Measurements from ENCODE around the gene SSR3. TPM values are rescaled to one million over a fixed set of nuclear protein-coding genes. Genes with fewer than 3 reads are reported as not detected.
"Not testable (repeated sequence)": the region's sequence is repeated elsewhere in the genome, so short reads cannot be mapped to it uniquely, and the experiment has no call there.

The SSR3 gene
- total RNA-seq, 1 donor from 2014 or later, result 217 TPM

- no peak overlapping the region for H3K4me3 ChIP-seq (ENCODE audit: low read depth, low read length)
- DNase-seq (ENCODE audit: low read depth), result no peak
- no peaks in the 10 kb centered on the region for H3K36me3 ChIP-seq (ENCODE audit: control insufficient read depth, insufficient read depth, low read length)
- no peak for TF ChIP-seq CTCF (IDR thresholded peaks at IDR 0.05; ENCODE audit: insufficient read depth, low read length, poor library complexity, severe bottlenecking)
- H3K27me3 ChIP-seq (ENCODE audit: control insufficient read depth, insufficient read depth, low read length), result no peaks in the 10 kb centered on the region
These were observed 9.2 kb upstream of the SSR3 start for GRCh38 chr3:156563900-156564682.

- not testable (repeated sequence) for H3K27me3 ChIP-seq (ENCODE audit: control insufficient read depth, insufficient read depth, low read length); H3K4me3 ChIP-seq (ENCODE audit: low read depth, low read length); DNase-seq (ENCODE audit: low read depth); H3K36me3 ChIP-seq (ENCODE audit: control insufficient read depth, insufficient read depth, low read length)
These were observed 7.6 kb upstream of the SSR3 start for GRCh38 chr3:156562486-156562885.

- no peaks in the 10 kb centered on the region for H3K36me3 ChIP-seq (ENCODE audit: control insufficient read depth, insufficient read depth, low read length)
- H3K27me3 ChIP-seq (ENCODE audit: control insufficient read depth, insufficient read depth, low read length), result no peaks in the 10 kb centered on the region
- TF ChIP-seq CTCF (IDR thresholded peaks at IDR 0.05; ENCODE audit: insufficient read depth, low read length, poor library complexity, severe bottlenecking), result no peak
- H3K4me3 ChIP-seq (ENCODE audit: low read depth, low read length), result no peak overlapping the region
- no peak for DNase-seq (ENCODE audit: low read depth)
These were observed 6.6 kb upstream of the SSR3 start for GRCh38 chr3:156561533-156561932.

- no peak for DNase-seq (ENCODE audit: low read depth)
- Histone ChIP-seq H3K36me3 (ENCODE audit: control insufficient read depth, insufficient read depth, low read length) (no peaks in the 10 kb centered on the region), H3K4me3 (ENCODE audit: low read depth, low read length) (no peak overlapping the region), H3K27me3 (ENCODE audit: control insufficient read depth, insufficient read depth, low read length) (no peaks in the 10 kb centered on the region)
- TF ChIP-seq CTCF (IDR thresholded peaks at IDR 0.05; ENCODE audit: insufficient read depth, low read length, poor library complexity, severe bottlenecking), result no peak
These were observed 4.4 kb upstream of the SSR3 start for GRCh38 chr3:156559321-156559720.

- H3K27me3 ChIP-seq (ENCODE audit: control insufficient read depth, insufficient read depth, low read length), result no peaks in the 10 kb centered on the region
- H3K36me3 ChIP-seq (ENCODE audit: control insufficient read depth, insufficient read depth, low read length), result no peaks in the 10 kb centered on the region
- TF ChIP-seq CTCF (IDR thresholded peaks at IDR 0.05; ENCODE audit: insufficient read depth, low read length, poor library complexity, severe bottlenecking), result no peak
- DNase-seq (ENCODE audit: low read depth), result no peak
- no peak overlapping the region for H3K4me3 ChIP-seq (ENCODE audit: low read depth, low read length)
These were observed 3.5 kb upstream of the SSR3 start for GRCh38 chr3:156558389-156558788.

- Histone ChIP-seq H3K4me3 (ENCODE audit: low read depth, low read length) (peak overlapping the region; percentile 89), H3K27me3 (ENCODE audit: control insufficient read depth, insufficient read depth, low read length) (no peaks in the 10 kb centered on the region), H3K36me3 (ENCODE audit: control insufficient read depth, insufficient read depth, low read length) (no peaks in the 10 kb centered on the region)
- no peak for TF ChIP-seq CTCF (IDR thresholded peaks at IDR 0.05; ENCODE audit: insufficient read depth, low read length, poor library complexity, severe bottlenecking)
- DNase-seq (ENCODE audit: low read depth), result no peak
These were observed 439 bp downstream of the SSR3 start for GRCh38 chr3:156554515-156554841.
